Dendritic cell treated with granulocyte-macrophage colony-stimulating factor and Interleukin-4, amounts not matched to agents 40 ng/mL and 50 ng/mL, for 4 days (primary cell): ENCODE data around the gene KIRREL3.

Experiments used
- H3K27ac Mint-ChIP-seq: one replicate; pipeline ENCODE4 v1.8.0; 2022; ENCODE audit warnings: mild to moderate bottlenecking, mixed read lengths
- H3K27me3 Mint-ChIP-seq: one replicate; pipeline ENCODE4 v1.8.0; 2022; ENCODE audit warnings: mild to moderate bottlenecking, mixed read lengths
- H3K36me3 Mint-ChIP-seq: one replicate; pipeline ENCODE4 v1.8.0; 2022; ENCODE audit warnings: low read depth, mixed read lengths
- H3K4me1 Mint-ChIP-seq: one replicate; pipeline ENCODE4 v1.8.0; 2022; ENCODE audit warnings: low read depth, mixed read lengths
- H3K4me3 Mint-ChIP-seq: one replicate; pipeline ENCODE4 v1.8.0; 2022; ENCODE audit warnings: mild to moderate bottlenecking, moderate library complexity, mixed read lengths
- H3K9me3 Mint-ChIP-seq: one replicate; pipeline ENCODE4 v1.8.0; 2022; ENCODE audit warnings: mixed read lengths
- intact Hi-C: fragments of 100-400 bp; cut with micrococcal nuclease; formaldehyde crosslinking; loops from one replicate; pipeline ENCODE4 v1.15.0; 2022

KIRREL3 gene

GRCh38 chr11:126585388-126585773 lies 415.2 kb downstream of the KIRREL3 start:
- no peaks in the 10 kb centered on the region for H3K9me3 Mint-ChIP-seq
- H3K27me3 Mint-ChIP-seq, result no peaks in the 10 kb centered on the region
- H3K4me1 Mint-ChIP-seq, result no peaks in the 10 kb centered on the region
- H3K4me3 Mint-ChIP-seq, result no peak overlapping the region
- intact Hi-C loops, result no loop called here
- H3K27ac Mint-ChIP-seq, result no peak overlapping the region
- no peaks in the 10 kb centered on the region for H3K36me3 Mint-ChIP-seq

DNA sequence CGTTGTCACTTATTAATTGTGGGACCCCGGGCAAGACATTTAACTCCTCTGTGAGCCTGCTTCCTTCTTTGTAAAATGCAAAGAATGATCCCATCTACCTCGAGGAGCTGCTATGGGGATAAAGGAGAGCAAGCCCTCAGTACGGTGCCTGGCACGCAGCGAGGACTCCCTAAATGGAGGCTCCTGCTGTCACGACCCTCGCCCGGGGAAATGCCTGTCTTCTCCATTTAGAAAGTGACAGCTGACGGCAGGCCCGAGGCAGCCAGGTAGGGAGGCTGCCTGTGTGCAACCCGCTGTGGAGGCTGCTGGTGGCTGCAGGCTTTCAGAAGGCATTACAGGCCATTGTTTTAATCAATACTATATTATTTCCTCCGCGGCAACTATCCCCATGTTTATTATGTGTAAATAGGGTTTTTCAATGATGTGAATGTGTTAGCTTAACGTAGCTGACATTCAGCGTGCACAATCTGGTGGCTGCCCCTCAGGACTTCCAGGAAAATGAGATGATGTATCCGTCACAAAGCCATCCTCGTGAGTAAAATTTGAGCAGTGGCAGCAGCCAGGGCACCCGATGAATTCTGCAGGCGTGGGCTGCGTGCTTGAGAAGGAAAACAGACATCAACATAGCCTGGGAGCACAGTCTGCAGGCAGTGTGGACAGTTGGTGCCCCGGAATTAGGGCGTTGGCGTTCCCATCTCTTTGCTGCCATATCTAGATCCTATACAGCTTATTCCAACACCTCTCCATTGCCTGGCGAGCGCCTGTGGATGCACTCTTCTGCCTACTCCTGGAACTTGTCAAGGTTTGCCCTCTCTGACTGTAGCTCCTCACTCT lies 416.8 kb downstream of the KIRREL3 start:
- Mint-ChIP-seq H3K27ac (no peak overlapping the region), H3K4me1 (no peaks in the 10 kb centered on the region), H3K4me3 (no peak overlapping the region), H3K36me3 (no peaks in the 10 kb centered on the region), H3K9me3 (no peaks in the 10 kb centered on the region), H3K27me3 (no peaks in the 10 kb centered on the region)
- intact Hi-C loops, result no loop called here

GRCh38 chr11:126583101-126583500 lies 417.5 kb downstream of the KIRREL3 start:
- intact Hi-C loops, result no loop called here
- no peaks in the 10 kb centered on the region for H3K27me3 Mint-ChIP-seq
- no peaks in the 10 kb centered on the region for H3K4me1 Mint-ChIP-seq
- H3K4me3 Mint-ChIP-seq, result no peak overlapping the region
- H3K27ac Mint-ChIP-seq, result no peak overlapping the region
- no peaks in the 10 kb centered on the region for H3K36me3 Mint-ChIP-seq
- H3K9me3 Mint-ChIP-seq, result no peaks in the 10 kb centered on the region

GRCh38 chr11:126581871-126582648 lies 418.5 kb downstream of the KIRREL3 start:
- H3K4me1 Mint-ChIP-seq, result no peaks in the 10 kb centered on the region
- H3K27ac Mint-ChIP-seq, result no peak overlapping the region

DNA sequence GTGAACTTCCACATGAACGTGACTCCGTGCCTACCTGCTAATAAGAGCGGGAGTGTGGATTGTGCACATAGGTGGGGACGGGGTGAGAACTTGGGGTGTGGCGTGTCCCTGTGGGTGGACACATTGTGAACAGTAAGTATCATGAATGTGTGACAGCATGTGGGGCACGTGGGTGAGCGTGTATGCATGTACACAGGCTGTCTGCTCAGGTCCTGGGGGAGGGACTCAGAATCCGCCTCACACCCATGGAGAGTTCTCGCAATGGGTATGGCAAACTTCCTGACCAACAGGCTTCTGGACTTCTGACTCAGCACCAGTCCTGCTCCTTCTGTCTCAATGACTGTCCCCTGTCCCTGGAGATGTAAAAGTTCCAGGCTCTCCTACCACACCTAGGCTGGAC lies 422.1 kb downstream of the KIRREL3 start:
- intact Hi-C loops, result no loop called here
- Mint-ChIP-seq H3K36me3 (no peaks in the 10 kb centered on the region), H3K4me1 (no peaks in the 10 kb centered on the region), H3K9me3 (no peaks in the 10 kb centered on the region), H3K27ac (no peak overlapping the region), H3K4me3 (no peak overlapping the region), H3K27me3 (no peaks in the 10 kb centered on the region)

More at GRCh38 chr11:126581871-126582648, 418.5 kb downstream of the KIRREL3 start:
- Mint-ChIP-seq H3K4me3 (no peak overlapping the region), H3K36me3 (no peaks in the 10 kb centered on the region), H3K27me3 (no peaks in the 10 kb centered on the region), H3K9me3 (no peaks in the 10 kb centered on the region)
- intact Hi-C loops, result no loop called here

GRCh38 chr11:126578021-126578420 lies 422.5 kb downstream of the KIRREL3 start:
- Mint-ChIP-seq H3K4me3 (no peak overlapping the region), H3K27ac (no peak overlapping the region), H3K27me3 (no peaks in the 10 kb centered on the region), H3K36me3 (no peaks in the 10 kb centered on the region), H3K9me3 (no peaks in the 10 kb centered on the region), H3K4me1 (no peaks in the 10 kb centered on the region)
- intact Hi-C loops, result no loop called here

- Mint-ChIP-seq H3K4me1 (no peaks in the 10 kb centered on the region), H3K36me3 (no peaks in the 10 kb centered on the region), H3K27ac (no peak overlapping the region), H3K27me3 (peaks cover 4% of the 10 kb centered on the region), H3K4me3 (no peak overlapping the region), H3K9me3 (no peaks in the 10 kb centered on the region)
- intact Hi-C loops, result no loop called here
Measured at GRCh38 chr11:126575849-126576248, 424.7 kb downstream of the KIRREL3 start.

- intact Hi-C loops, result no loop called here
- Mint-ChIP-seq H3K27ac (no peak overlapping the region), H3K27me3 (peaks cover 5% of the 10 kb centered on the region), H3K4me3 (no peak overlapping the region), H3K9me3 (no peaks in the 10 kb centered on the region), H3K36me3 (no peaks in the 10 kb centered on the region), H3K4me1 (no peaks in the 10 kb centered on the region)
Measured at GRCh38 chr11:126573325-126573978, 427.1 kb downstream of the KIRREL3 start.

DNA sequence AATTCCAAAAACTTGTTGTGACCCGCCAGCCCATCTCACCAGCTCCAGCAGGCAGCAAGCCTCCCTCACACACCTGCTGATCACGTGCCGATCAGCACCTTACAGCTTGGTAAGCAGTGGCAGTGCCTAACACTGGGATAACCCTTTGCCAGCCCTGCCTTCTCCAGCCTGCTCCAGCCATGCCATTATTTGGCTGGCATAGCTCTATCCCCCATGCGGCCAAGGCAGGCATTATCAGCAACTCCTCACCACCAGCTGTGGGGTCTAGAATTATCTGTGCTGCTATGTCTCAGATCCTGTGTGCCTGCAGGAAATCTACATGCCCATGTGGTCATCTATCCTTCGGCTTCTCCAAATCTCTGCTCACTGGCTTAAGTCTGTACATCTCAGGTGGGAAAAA lies 430.1 kb downstream of the KIRREL3 start:
- no peak overlapping the region for H3K27ac Mint-ChIP-seq
- H3K27me3 Mint-ChIP-seq, result peaks cover 5% of the 10 kb centered on the region
- H3K4me1 Mint-ChIP-seq, result no peaks in the 10 kb centered on the region
- H3K36me3 Mint-ChIP-seq, result no peaks in the 10 kb centered on the region
- intact Hi-C loops, result no loop called here
- no peak overlapping the region for H3K4me3 Mint-ChIP-seq
- no peaks in the 10 kb centered on the region for H3K9me3 Mint-ChIP-seq

DNA sequence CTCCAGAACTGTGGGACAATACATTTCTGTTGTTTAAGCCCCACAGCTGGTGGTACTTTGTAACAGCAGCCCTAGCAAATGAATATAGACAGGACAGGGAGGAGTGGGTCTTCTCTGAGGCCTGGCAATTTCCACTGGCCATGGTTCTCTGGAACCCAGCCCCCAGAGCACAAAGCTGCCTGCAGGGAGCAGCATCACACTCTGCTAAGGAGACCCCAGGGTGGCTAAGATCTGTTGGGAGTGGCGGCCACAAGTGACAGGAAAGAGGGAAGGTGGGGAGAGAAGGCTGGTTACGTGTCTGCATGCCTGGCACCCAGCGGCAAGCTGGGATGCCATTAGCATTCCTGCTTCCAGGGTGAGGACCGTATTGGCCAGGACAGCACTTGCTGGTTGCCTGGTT lies 433.2 kb downstream of the KIRREL3 start:
- Mint-ChIP-seq H3K27me3 (peaks cover 7% of the 10 kb centered on the region), H3K9me3 (no peaks in the 10 kb centered on the region), H3K36me3 (no peaks in the 10 kb centered on the region), H3K4me1 (no peaks in the 10 kb centered on the region), H3K27ac (no peak overlapping the region), H3K4me3 (no peak overlapping the region)
- intact Hi-C loops, result no loop called here

DNA sequence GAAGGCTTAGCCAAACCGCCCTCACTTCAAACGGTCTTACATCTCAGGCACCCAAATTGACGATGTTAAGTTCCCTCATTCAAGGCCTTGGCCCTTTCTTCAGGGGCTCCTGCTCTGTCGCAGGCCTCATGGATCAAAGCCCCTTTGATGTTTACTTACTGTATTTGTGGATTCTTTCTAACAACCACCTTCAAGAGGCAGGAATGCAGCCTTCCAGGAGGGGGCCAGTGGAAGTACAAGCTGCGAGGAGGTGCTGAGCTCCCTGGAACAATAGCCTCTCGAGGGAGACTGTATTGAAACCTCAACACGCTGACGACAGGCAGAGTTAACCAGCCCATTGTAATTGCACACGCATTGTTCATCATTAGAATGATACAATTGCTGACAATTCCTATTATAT lies 436.0 kb downstream of the KIRREL3 start:
- Mint-ChIP-seq H3K36me3 (no peaks in the 10 kb centered on the region), H3K4me3 (no peak overlapping the region), H3K27me3 (peaks cover 2% of the 10 kb centered on the region), H3K4me1 (no peaks in the 10 kb centered on the region), H3K27ac (no peak overlapping the region), H3K9me3 (no peaks in the 10 kb centered on the region)
- intact Hi-C loops, result no loop called here

GRCh38 chr11:126561327-126561893 lies 439.2 kb downstream of the KIRREL3 start:
- no peak overlapping the region for H3K4me3 Mint-ChIP-seq
- H3K4me1 Mint-ChIP-seq, result no peaks in the 10 kb centered on the region
- no peak overlapping the region for H3K27ac Mint-ChIP-seq
- peaks cover 2% of the 10 kb centered on the region for H3K27me3 Mint-ChIP-seq
- H3K36me3 Mint-ChIP-seq, result no peaks in the 10 kb centered on the region
- intact Hi-C loops, result no loop called here
- H3K9me3 Mint-ChIP-seq, result no peaks in the 10 kb centered on the region

- Mint-ChIP-seq H3K36me3 (no peaks in the 10 kb centered on the region), H3K27me3 (peaks cover 2% of the 10 kb centered on the region), H3K4me3 (no peak overlapping the region), H3K4me1 (no peaks in the 10 kb centered on the region), H3K27ac (no peak overlapping the region), H3K9me3 (no peaks in the 10 kb centered on the region)
- intact Hi-C loops, result no loop called here
Measured at GRCh38 chr11:126560221-126560620, 440.3 kb downstream of the KIRREL3 start.
